K562 (cell line): ENCODE results near the gene HOXB3. TPM values are rescaled to one million over a fixed set of nuclear protein-coding genes. Genes with fewer than 3 reads are reported as not detected.
A peak's percentile ranks its signal among the peaks of the same experiment; 100 is the strongest.

Experiments
- ATAC-seq: fragments of 200-7000 bp; cut with Tn5 transposase; 3 replicates; pipeline ENCODE4 v1.9.1; 2020; ENCODE audit warnings: moderate library complexity
- BruUV-seq: library from RNA; stranded (reverse); fragments of 400-500 nt; replicated peaks from 2 replicates; lab custom pipeline; 2021; lab: Mats Ljungman, UMichigan
- CTCF ChIA-PET: fragments of 300-600 bp; formaldehyde crosslinking; extraction: SDS; loops from one replicate; lab custom pipeline; 2021; ENCODE audit warnings: low intra/inter-chr PET ratio; lab: Yijun Ruan, JAX
- POLR2A ChIA-PET: fragments of 300-600, 350-650 bp; sonication (Branson Sonifier 250); formaldehyde crosslinking; extraction: SDS; loops from one replicate; lab custom pipeline; 2021; ENCODE audit warnings: antibody characterized with exemption, inconsistent platforms; lab: Yijun Ruan, JAX
- DNase-seq, 4 experiments: peaks; one replicate each; pipeline versions ENCODE4 v3.0.0 to v3.0.0-alpha.2; 2011 to 2018; ENCODE audit warnings: low spot score in 3 of 4, mixed read lengths in 3 of 4; ENCODE audit errors: extremely low read depth in 1 of 4
- FAIRE-seq: peaks from 2 replicates; lab custom pipeline; 2011; peaks lifted over from hg19 to GRCh38; lab: Jason Lieb, UNC
- H2AFZ ChIP-seq: 2 replicates; pipeline ENCODE4 v1.6.0; 2011; ENCODE audit warnings: low read depth, low read length, control low read depth, inconsistent platforms
- H3K27ac ChIP-seq: fragments of 200-600 bp; 3 replicates; pipeline ENCODE4 v1.8.0; 2011; ENCODE audit warnings: low read depth, mild to moderate bottlenecking, control low read depth, inconsistent platforms, low read length, moderate library complexity, mixed read lengths; ENCODE audit errors: extremely low read depth
- H3K27me3 ChIP-seq, 2 experiments: fragments of 300-600 bp in 1 of 2; 2 replicates in 1 of 2; 3 replicates in 1 of 2; pipeline versions ENCODE4 v1.6.0 to v1.8.0; 2011; ENCODE audit warnings: inconsistent platforms in 2 of 2, low read length in 2 of 2, mild to moderate bottlenecking in 1 of 2, mixed read lengths in 1 of 2, moderate library complexity in 1 of 2; ENCODE audit not compliant: control insufficient read depth in 2 of 2, insufficient read depth in 2 of 2
- H3K36me3 ChIP-seq: fragments of 300-600 bp; 3 replicates; pipeline ENCODE4 v1.8.0; 2011; ENCODE audit warnings: mild to moderate bottlenecking, low read length, inconsistent platforms; ENCODE audit not compliant: control insufficient read depth, insufficient read depth
- H3K4me1 ChIP-seq, 2 experiments: fragments of 200-600 bp in 1 of 2; replicated peaks in 1 of 2; 2 replicates in 1 of 2; 3 replicates in 1 of 2; pipeline versions ENCODE4 v1.5.1 to v1.8.0; 2011; ENCODE audit warnings: inconsistent platforms in 2 of 2, low read length in 2 of 2, mild to moderate bottlenecking in 1 of 2, mixed read lengths in 1 of 2, moderate library complexity in 1 of 2; ENCODE audit not compliant: control insufficient read depth in 2 of 2, insufficient read depth in 2 of 2
- H3K4me2 ChIP-seq: 2 replicates; pipeline ENCODE4 v1.6.1; 2011; ENCODE audit warnings: low read length, control low read depth, inconsistent platforms, mixed read lengths; ENCODE audit not compliant: insufficient read depth
- H3K4me3 ChIP-seq: fragments of 200-600 bp; sonication (generic), shearing (Covaris generic); 2 replicates; pipeline ENCODE4 v1.5.1; 2016; ENCODE audit warnings: control low read depth, inconsistent platforms
- H3K79me2 ChIP-seq: fragments of 200-600 bp; 3 replicates; pipeline ENCODE4 v1.8.0; 2011; ENCODE audit warnings: low read length, inconsistent platforms; ENCODE audit not compliant: control insufficient read depth, insufficient read depth
- H3K9ac ChIP-seq, 2 experiments: 2 replicates each; pipeline versions ENCODE4 v1.6.0 to v1.6.1; 2011; ENCODE audit warnings: low read depth in 2 of 2, low read length in 2 of 2, control low read depth in 1 of 2, inconsistent platforms in 1 of 2, mild to moderate bottlenecking in 1 of 2, mixed read lengths in 1 of 2; ENCODE audit not compliant: insufficient read depth in 1 of 2
- H3K9me1 ChIP-seq: one replicate; pipeline ENCODE4 v1.6.0; 2011; ENCODE audit warnings: inconsistent platforms, mild to moderate bottlenecking, low read length, moderate library complexity; ENCODE audit not compliant: control insufficient read depth, insufficient read depth
- H3K9me3 ChIP-seq: replicated peaks from 2 replicates; pipeline ENCODE4 v1.5.1; 2011; ENCODE audit warnings: low read depth, low read length, inconsistent platforms; ENCODE audit not compliant: control insufficient read depth, insufficient read depth
- H4K20me1 ChIP-seq: replicated peaks from 2 replicates; pipeline ENCODE4 v1.6.1; 2011; ENCODE audit warnings: low read length, inconsistent platforms, mixed read lengths; ENCODE audit not compliant: control insufficient read depth, insufficient read depth
- AFF4 ChIP-seq: sonication (generic); formaldehyde crosslinking; IDR thresholded peaks from 2 replicates; pipeline ENCODE4 v1.8.0; 2023; ENCODE audit warnings: mild to moderate bottlenecking, missing genetic modification reagents
- BACH1 ChIP-seq: fragments of 200-800 bp; sonication (Bioruptor generic); IDR thresholded peaks from 2 replicates; pipeline ENCODE4 v1.6.1; 2016; ENCODE audit warnings: missing genetic modification characterization, missing compliant biosample characterization
- KLF6 ChIP-seq: fragments of 250-450 bp; sonication (Bioruptor Pico); IDR thresholded peaks from 2 replicates; pipeline ENCODE4 v1.4.0; 2020; ENCODE audit warnings: mild to moderate bottlenecking, moderate library complexity, borderline replicate concordance
- NFRKB ChIP-seq: fragments of 450-650 bp; IDR thresholded peaks from 2 replicates; pipeline ENCODE4 v1.6.1; 2016; ENCODE audit warnings: low read depth
- POLR2B ChIP-seq: fragments of 450-650 bp; IDR thresholded peaks from 2 replicates; pipeline ENCODE4 v1.6.1; 2018; ENCODE audit warnings: low read depth; ENCODE audit not compliant: partially characterized antibody
- RBBP5 ChIP-seq: fragments of 200-600 bp; sonication (generic); IDR thresholded peaks from 2 replicates; pipeline ENCODE4 v1.6.1; 2012; ENCODE audit warnings: borderline replicate concordance, mild to moderate bottlenecking, low read length, control low read depth, inconsistent platforms; ENCODE audit not compliant: insufficient read depth, poor library complexity, severe bottlenecking
- TCF3 ChIP-seq: sonication (generic); formaldehyde crosslinking; IDR thresholded peaks from 2 replicates; pipeline ENCODE4 v1.4.0; 2020; ENCODE audit warnings: mild to moderate bottlenecking, missing genetic modification reagents
- TEAD4 ChIP-seq, 2 experiments: sonication (generic) in 1 of 2; formaldehyde crosslinking in 1 of 2; IDR thresholded peaks; 2 replicates each; pipeline versions ENCODE4 v1.6.1 to v1.8.0; 2012 to 2022; ENCODE audit warnings: borderline replicate concordance in 1 of 2, inconsistent platforms in 1 of 2, low read length in 1 of 2, mild to moderate bottlenecking in 1 of 2, missing genetic modification reagents in 1 of 2
- THRB ChIP-seq: fragments of 450-650 bp; formaldehyde crosslinking; conservative IDR thresholded peaks from 2 replicates; pipeline ENCODE4 v1.4.0; 2022; ENCODE audit warnings: mild to moderate bottlenecking, missing genetic modification characterization
- ZNF431 ChIP-seq: sonication (generic); formaldehyde crosslinking; IDR thresholded peaks from 2 replicates; pipeline ENCODE4 v1.8.0; 2022; ENCODE audit warnings: mild to moderate bottlenecking, missing genetic modification reagents
- ZNF589 ChIP-seq: fragments of 200-800 bp; sonication (Bioruptor generic); IDR thresholded peaks from 2 replicates; pipeline ENCODE4 v1.6.1; 2016; ENCODE audit warnings: low read depth, missing genetic modification characterization, missing compliant biosample characterization
- ZNF639 ChIP-seq, 2 experiments: fragments of 200-800 bp in 1 of 2; sonication (Bioruptor generic) in 1 of 2; sonication (generic) in 1 of 2; formaldehyde crosslinking in 1 of 2; IDR thresholded peaks in 1 of 2; conservative IDR thresholded peaks in 1 of 2; 2 replicates each; pipeline versions ENCODE4 v1.5.0 to v1.6.1; 2016 to 2020; ENCODE audit warnings: missing compliant biosample characterization in 1 of 2, missing genetic modification characterization in 1 of 2, missing genetic modification reagents in 1 of 2
- WGBS: fragments of 100-300 bp; shearing (Covaris generic); methylation state at CpG from one replicate; pipeline ENCODE4 v1.1.6; 2016; ENCODE audit warnings: low coverage, mixed read lengths; ENCODE audit not compliant: insufficient coverage; ENCODE audit errors: missing lambda C conversion rate; 5-methylcytosine and 5-hydroxymethylcytosine counted together
- in situ Hi-C: fragments of 300-500 bp; cut with MboI; formaldehyde crosslinking; loops from 4 replicates; pipeline ENCODE4 v1.15.0; 2018; ENCODE audit warnings: inconsistent platforms, mixed read lengths
- intact Hi-C: fragments of 100-400 bp; cut with micrococcal nuclease; formaldehyde crosslinking; loops from 2 replicates; pipeline ENCODE4 v1.14.2; 2022
- polyA plus RNA-seq, 8 experiments: library from polyadenylated mRNA; depleted of rRNA in 4 of 8; stranded (reverse) in 5 of 8; unstranded in 3 of 8; fragments of >200 nt; fragmentation: Nextera tagmentation in 2 of 8; fragmentation: Illumina TruSeq in 1 of 8; extraction: Ambion mirVana in 2 of 8; extraction: Trizol in 1 of 8; gene quantifications; 2 replicates each; pipeline versions ENCODE4 v1.2.1 to v1.2.3, GENCODE V29; 2011 to 2014; ENCODE audit warnings: inconsistent platforms in 1 of 8, missing spikeins in 1 of 8
- total RNA-seq, 7 experiments: library from RNA; depleted of rRNA in 6 of 7; stranded (reverse); fragments of >200 nt in 6 of 7; fragmentation: Illumina TruSeq in 2 of 7; extraction: Trizol in 2 of 7; gene quantifications; 2 replicates each; pipeline versions ENCODE4 v1.2.1 to v1.2.3, GENCODE V29; 2011 to 2021; ENCODE audit warnings: low replicate concordance in 1 of 7

The HOXB3 gene
- total and polyA plus RNA-seq, 9 of the 15 experiments (the other 6 are each of a cell fraction or from before 2014, with no cell fraction given), result 2.4 to 41.3 (median 20.2) TPM

- H3K4me1 ChIP-seq, result peaks cover 21 to 27% of the 10 kb centered on the region in 2 experiments
- WGBS, result under 1% methylated on average over 9 of the region's 12 CpGs
- ChIA-PET POLR2A (interaction anchor here (0.7 to 2.0 kb wide), 9 partner anchors 8 to 1604 kb away, joined by 3 to 13 read pairs (median 4); no protein-coding TSS in a partner anchor), CTCF (no interaction called here)
- peak; percentile 35 for FAIRE-seq
- BruUV-seq, result no TSS peak
- H3K36me3 ChIP-seq, result peaks cover 20% of the 10 kb centered on the region; the same call in 1 of the 3 replicates
- ATAC-seq, result peak; percentile 10
- peak overlapping the region; percentile 37 for H2AFZ ChIP-seq
- no peaks in the 10 kb centered on the region for H3K9me3 ChIP-seq
- intact Hi-C loops, result loop anchor here (5.0 kb wide), 1 partner anchor 49 kb away; no protein-coding TSS in a partner anchor
- H4K20me1 ChIP-seq, result no peaks in the 10 kb centered on the region
- H3K9me1 ChIP-seq, result no peaks in the 10 kb centered on the region
- peaks cover 64% of the 10 kb centered on the region for H3K79me2 ChIP-seq
- no peaks in the 10 kb centered on the region for H3K27me3 ChIP-seq
- peak overlapping the region; percentile 90 for H3K4me3 ChIP-seq
- in situ Hi-C loops, result no loop called here
- DNase-seq, result peak in 1 of 4 experiments; percentile 43
- H3K4me2 ChIP-seq, result peak overlapping the region; percentile 81
- H3K27ac ChIP-seq, result peak overlapping the region; percentile 95
- H3K9ac ChIP-seq, result peak overlapping the region; percentile 93 to 97
- TF ChIP-seq TEAD4 (IDR thresholded peaks at IDR 0.05; ENCODE audit: low read length), result peak; percentile 6; the same call in 1 of the 2 replicates
- TF ChIP-seq TEAD4 (CRISPR knock-in tag; IDR thresholded peaks at IDR 0.05; ENCODE audit: borderline replicate concordance), result no peak
- peak; percentile 23 for TF ChIP-seq RBBP5
- peak; percentile 5 for TF ChIP-seq POLR2B
- TF ChIP-seq AFF4 (CRISPR knock-in tag), result 0 out of 2 replicates have a peak, but pooled peaks have one; percentile 20
- 0 out of 2 replicates have a peak, but pooled peaks have one; percentile 50 for TF ChIP-seq ZNF589
- 0 out of 2 replicates have a peak, but pooled peaks have one; percentile 6 for TF ChIP-seq TCF3
- TF ChIP-seq ZNF639 (CRISPR knock-in tag; conservative IDR thresholded peaks at IDR 0.05 in 1 of 2, IDR thresholded peaks at IDR 0.05 in 1 of 2), result peak in 1 of 2 experiments; percentile 37; a peak in 1 of 4 replicates
- no peak for TF ChIP-seq KLF6 (CRISPR knock-in tag)
- TF ChIP-seq THRB, result no peak
- 0 out of 2 replicates have a peak, but pooled peaks have one; percentile 62 for TF ChIP-seq BACH1
- TF ChIP-seq NFRKB, result no peak
- TF ChIP-seq ZNF431 (CRISPR knock-in tag), result no peak
These were observed 48.9 kb downstream of the HOXB3 start for GRCh38 chr17:48541036-48541576.
